H1 (cell line): ENCODE measurements around the gene SAT1. TPM values are rescaled to one million over a fixed set of nuclear protein-coding genes. Genes with fewer than 3 reads are reported as not detected.

Experiments
- CTCF ChIA-PET: fragments of 300-600 bp; sonication (Branson Sonifier 250); formaldehyde crosslinking; loops from one replicate; lab custom pipeline; 2021; ENCODE audit not compliant: partially characterized antibody; lab: Charles Lee
- POLR2A ChIA-PET: fragments of 300-600 bp; sonication (Branson Sonifier 250); formaldehyde crosslinking; loops from one replicate; lab custom pipeline; 2021; ENCODE audit warnings: inconsistent platforms; ENCODE audit not compliant: partially characterized antibody; lab: Charles Lee
- DNase-seq, 2 experiments: peaks; one replicate each; pipeline versions ENCODE4 v3.0.0 to v3.0.0-alpha.2; 2010 to 2022; ENCODE audit warnings: low spot score in 2 of 2, low read depth in 1 of 2, mixed read lengths in 1 of 2
- FAIRE-seq: peaks from 2 replicates; lab custom pipeline; 2011; peaks lifted over from hg19 to GRCh38; lab: Jason Lieb, UNC
- H2AFZ ChIP-seq: 2 replicates; pipeline ENCODE4 v1.8.1; 2012; ENCODE audit warnings: low read length, inconsistent platforms
- H2AK5ac ChIP-seq: 2 replicates; pipeline ENCODE4 v1.6.1; 2013; ENCODE audit warnings: low read depth, low read length
- H2BK120ac ChIP-seq: replicated peaks from 2 replicates; pipeline ENCODE3; 2013; ENCODE audit warnings: low read depth, low read length, inconsistent platforms
- H2BK12ac ChIP-seq: 2 replicates; pipeline ENCODE4 v1.6.1; 2013; ENCODE audit warnings: low read depth, low read length
- H2BK15ac ChIP-seq: 2 replicates; pipeline ENCODE4 v1.6.1; 2013; ENCODE audit warnings: low read length
- H2BK20ac ChIP-seq: 2 replicates; pipeline ENCODE4 v1.6.1; 2013; ENCODE audit warnings: low read length
- H2BK5ac ChIP-seq: 2 replicates; pipeline ENCODE4 v1.6.1; 2013; ENCODE audit warnings: low read depth, low read length
- H3K14ac ChIP-seq: 2 replicates; pipeline ENCODE4 v1.6.1; 2013; ENCODE audit warnings: inconsistent platforms; ENCODE audit not compliant: insufficient read length
- H3K18ac ChIP-seq: 2 replicates; pipeline ENCODE4 v1.6.1; 2013; ENCODE audit warnings: low read length; ENCODE audit errors: extremely low read depth
- H3K23ac ChIP-seq: 2 replicates; pipeline ENCODE4 v1.6.1; 2013; ENCODE audit warnings: inconsistent platforms; ENCODE audit not compliant: insufficient read length
- H3K23me2 ChIP-seq: 2 replicates; pipeline ENCODE4 v1.6.1; 2013; ENCODE audit warnings: low read depth, low read length
- H3K27ac ChIP-seq: 2 replicates; pipeline ENCODE4 v1.6.1; 2011; ENCODE audit warnings: low read depth, low read length, inconsistent platforms
- H3K27me3 ChIP-seq, 4 experiments: replicated peaks in 1 of 4; 1 replicate in 1 of 4; 2 replicates in 3 of 4; pipeline versions ENCODE4 v1.6.1 to v1.8.1; 2011 to 2013; ENCODE audit warnings: low read length in 3 of 4, mild to moderate bottlenecking in 3 of 4, inconsistent platforms in 2 of 4, mixed read lengths in 2 of 4, moderate library complexity in 1 of 4; ENCODE audit not compliant: control insufficient read depth in 3 of 4, insufficient read depth in 3 of 4; ENCODE audit errors: extremely low read depth in 1 of 4
- H3K36me3 ChIP-seq, 4 experiments: 2 replicates each; pipeline versions ENCODE4 v1.6.1 to v1.8.1; 2011 to 2013; ENCODE audit warnings: mild to moderate bottlenecking in 4 of 4, low read length in 3 of 4, moderate library complexity in 2 of 4, control low read depth in 1 of 4, inconsistent platforms in 1 of 4; ENCODE audit not compliant: insufficient read depth in 4 of 4, control insufficient read depth in 2 of 4
- H3K4ac ChIP-seq: replicated peaks from 2 replicates; pipeline ENCODE3; 2013; ENCODE audit warnings: low read length, low read depth, mixed read lengths, inconsistent platforms; ENCODE audit not compliant: insufficient read length
- H3K4me1 ChIP-seq, 4 experiments: replicated peaks in 1 of 4; 1 replicate in 1 of 4; 2 replicates in 3 of 4; pipeline versions ENCODE4 v1.6.1 to v1.8.1; 2011 to 2013; ENCODE audit warnings: low read length in 3 of 4, inconsistent platforms in 2 of 4, mixed read lengths in 1 of 4; ENCODE audit not compliant: insufficient read depth in 4 of 4, control insufficient read depth in 3 of 4
- H3K4me2 ChIP-seq, 2 experiments: 2 replicates each; pipeline versions ENCODE4 v1.6.1 to v1.8.1; 2011 to 2013; ENCODE audit warnings: low read depth in 2 of 2, low read length in 2 of 2, control low read depth in 1 of 2, inconsistent platforms in 1 of 2, mild to moderate bottlenecking in 1 of 2; ENCODE audit not compliant: insufficient read depth in 1 of 2
- H3K4me3 ChIP-seq, 4 experiments: fragments of 200-600, 300-600 bp in 1 of 4; sonication (generic), shearing (Covaris generic), sonication (Bioruptor Twin) in 1 of 4; 2 replicates each; pipeline versions ENCODE4 v1.5.1 to v1.8.1; 2011 to 2016; ENCODE audit warnings: low read length in 4 of 4, low read depth in 3 of 4, control low read depth in 2 of 4, inconsistent platforms in 2 of 4, mild to moderate bottlenecking in 2 of 4, mixed read lengths in 1 of 4, moderate library complexity in 1 of 4; ENCODE audit not compliant: insufficient read depth in 2 of 4; ENCODE audit errors: extremely low read depth in 1 of 4
- H3K56ac ChIP-seq: replicated peaks from 2 replicates; pipeline ENCODE3; 2013; ENCODE audit warnings: low read depth, mild to moderate bottlenecking, mixed read lengths, low read length, inconsistent platforms; ENCODE audit not compliant: insufficient read length
- H3K79me1 ChIP-seq: 2 replicates; pipeline ENCODE4 v1.6.1; 2013; ENCODE audit warnings: low read depth, low read length, control low read depth
- H3K79me2 ChIP-seq, 2 experiments: 2 replicates each; pipeline versions ENCODE4 v1.6.1 to v1.8.1; 2012 to 2013; ENCODE audit warnings: low read length in 2 of 2, mild to moderate bottlenecking in 2 of 2, inconsistent platforms in 1 of 2; ENCODE audit not compliant: insufficient read depth in 2 of 2, control insufficient read depth in 1 of 2
- H3K9ac ChIP-seq, 4 experiments: replicated peaks in 1 of 4; 1 replicate in 1 of 4; 2 replicates in 3 of 4; pipeline versions ENCODE4 v1.6.1 to v1.8.1; 2011 to 2013; ENCODE audit warnings: low read depth in 3 of 4, low read length in 3 of 4, control low read depth in 2 of 4, mild to moderate bottlenecking in 2 of 4, moderate library complexity in 2 of 4, inconsistent platforms in 1 of 4; ENCODE audit errors: extremely low read depth in 1 of 4
- H3K9me3 ChIP-seq, 2 experiments: 2 replicates each; pipeline versions ENCODE4 v1.6.1 to v1.8.1; 2012 to 2013; ENCODE audit warnings: mild to moderate bottlenecking in 2 of 2, moderate library complexity in 2 of 2, control low read depth in 1 of 2, inconsistent platforms in 1 of 2, low read depth in 1 of 2, low read length in 1 of 2, mixed read lengths in 1 of 2; ENCODE audit not compliant: insufficient read depth in 2 of 2
- H4K20me1 ChIP-seq, 2 experiments: replicated peaks in 1 of 2; 2 replicates each; pipeline versions ENCODE3 to v1.8.1; 2011 to 2013; ENCODE audit warnings: inconsistent platforms in 2 of 2, low read length in 2 of 2, mild to moderate bottlenecking in 1 of 2; ENCODE audit not compliant: insufficient read depth in 2 of 2, control insufficient read depth in 1 of 2
- H4K5ac ChIP-seq: 2 replicates; pipeline ENCODE4 v1.6.1; 2013; ENCODE audit warnings: low read length, low read depth, mixed read lengths, inconsistent platforms; ENCODE audit not compliant: insufficient read length
- H4K8ac ChIP-seq: 2 replicates; pipeline ENCODE4 v1.8.0; 2013; ENCODE audit warnings: mild to moderate bottlenecking, moderate library complexity, low read length, inconsistent platforms; ENCODE audit not compliant: insufficient read depth; ENCODE audit errors: extremely low read depth
- H4K91ac ChIP-seq: replicated peaks from 2 replicates; pipeline ENCODE3; 2013; ENCODE audit warnings: low read length, mixed read lengths, inconsistent platforms; ENCODE audit not compliant: insufficient read length
- FOSL1 ChIP-seq: IDR thresholded peaks from 2 replicates; pipeline ENCODE4 v1.6.1; 2011; ENCODE audit warnings: mild to moderate bottlenecking, low read depth, low read length, moderate library complexity; ENCODE audit not compliant: insufficient read depth
- KDM4A ChIP-seq: IDR thresholded peaks from one replicate; pipeline ENCODE4 v1.7.1; 2012; ENCODE audit warnings: low read depth, mild to moderate bottlenecking, moderate library complexity, low read length, inconsistent platforms; ENCODE audit not compliant: severe bottlenecking
- SIN3A ChIP-seq, 2 experiments: IDR thresholded peaks in 1 of 2; conservative IDR thresholded peaks in 1 of 2; 2 replicates each; pipeline ENCODE4 v1.6.1; 2011 to 2012; ENCODE audit warnings: low read length in 2 of 2, improper control_type of control experiment in 1 of 2, low read depth in 1 of 2, mild to moderate bottlenecking in 1 of 2
- SIX5 ChIP-seq: IDR thresholded peaks from 2 replicates; pipeline ENCODE4 v1.6.1; 2011; ENCODE audit warnings: mild to moderate bottlenecking, low read depth, low read length
- SP2 ChIP-seq: IDR thresholded peaks from 2 replicates; pipeline ENCODE4 v1.6.1; 2012; ENCODE audit warnings: mild to moderate bottlenecking, low read length, inconsistent platforms
- WGBS, 2 experiments: shearing (Covaris generic) in 1 of 2; methylation state at CpG; one replicate each; pipeline versions ENCODE4 v1.1.6 to v1.1.7; 2013 to 2015; ENCODE audit warnings: low lambda C conversion rate in 2 of 2, mixed read lengths in 2 of 2, inconsistent platforms in 1 of 2, low coverage in 1 of 2, missing lambda C conversion rate in 1 of 2; ENCODE audit not compliant: insufficient replicate concordance in 2 of 2, insufficient coverage in 1 of 2, insufficient read length in 1 of 2; ENCODE audit errors: extremely low coverage in 1 of 2, missing lambda C conversion rate in 1 of 2; 5-methylcytosine and 5-hydroxymethylcytosine counted together
- polyA plus RNA-seq, 7 experiments: library from polyadenylated mRNA; depleted of rRNA in 3 of 7; stranded (reverse) in 5 of 7; unstranded in 2 of 7; fragments of >200 nt in 5 of 7; fragments of 200-250 nt in 2 of 7; gene quantifications; 1 replicate in 5 of 7; 2 replicates in 1 of 7; 4 replicates in 1 of 7; pipeline versions ENCODE4 v1.2.1 to v1.2.3, GENCODE V29; 2011 to 2013; ENCODE audit warnings: missing spikeins in 2 of 7, mixed read lengths in 2 of 7
- total RNA-seq: library from RNA; stranded (reverse); fragmentation: NEBNext Ultra II Directional; extraction: Animal tissue kit (Norgen Biotek cat#: 25700); gene quantifications from 2 replicates; pipeline ENCODE4 v1.2.1, GENCODE V29; 2021

The SAT1 gene
- total and polyA plus RNA-seq, 2 of the 8 experiments (the other 6 are each of a cell fraction or from before 2014, with no cell fraction given): 29.2 to 36.8 TPM

DNA sequence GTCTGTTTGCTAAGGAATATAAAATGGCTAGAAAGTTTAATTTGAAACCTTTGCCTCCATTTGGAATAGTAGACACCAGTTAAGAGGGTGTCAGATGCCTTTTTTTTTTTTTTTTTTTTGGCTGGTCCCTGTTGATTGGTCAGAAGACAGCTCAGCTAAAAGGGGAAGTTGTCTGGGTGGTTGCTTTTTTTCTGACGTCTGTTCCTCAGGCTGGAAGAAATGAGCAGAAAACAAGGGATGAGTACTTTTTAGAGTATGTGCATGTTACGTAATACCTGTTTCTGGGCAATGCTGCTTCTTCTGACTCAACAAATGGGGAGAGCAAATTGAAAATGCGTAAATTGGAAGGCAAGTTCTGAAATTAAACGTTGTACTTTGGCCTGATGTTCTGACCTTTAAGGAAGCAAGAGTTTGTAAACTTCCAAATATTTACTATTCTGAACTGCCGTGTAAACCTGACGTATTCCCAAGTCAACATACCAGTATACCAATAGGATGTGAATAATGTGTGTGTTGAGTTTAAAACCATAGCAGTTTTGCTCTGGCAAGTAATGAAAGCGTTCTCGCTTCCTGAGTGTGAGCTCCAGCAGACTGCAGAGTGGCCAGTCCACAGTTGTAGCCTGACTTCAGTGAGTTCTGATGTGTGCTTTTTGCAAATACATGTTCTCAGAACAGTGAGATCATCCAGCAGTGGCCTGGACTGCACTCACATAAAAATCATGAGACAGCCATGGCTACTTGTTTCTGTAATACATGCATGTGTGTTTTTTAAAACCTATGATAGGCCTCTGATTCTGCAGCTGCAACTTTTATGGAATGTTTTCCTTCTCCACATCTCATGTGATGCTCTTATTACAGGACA is 1.7 kb downstream of the SAT1 start:
- Histone ChIP-seq H3K9me3 (no peaks in the 10 kb centered on the region), H3K4me3 (no peak overlapping the region), H3K79me2 (no peaks in the 10 kb centered on the region), H3K56ac (no peak overlapping the region), H3K18ac (no peak overlapping the region), H4K20me1 (no peaks in the 10 kb centered on the region), H2BK12ac (no peak overlapping the region), H2AFZ (no peak overlapping the region), H3K4ac (no peak overlapping the region), H2BK5ac (no peak overlapping the region), H2BK120ac (no peak overlapping the region), H2BK15ac (no peak overlapping the region), H3K4me2 (peak overlapping the region in 1 of 2 experiments; percentile 77; a peak in 1 of 4 replicates), H3K27ac (no peak overlapping the region), H3K23ac (no peak overlapping the region), H3K4me1 (no peaks in the 10 kb centered on the region), H4K8ac (no peak overlapping the region), H4K91ac (no peak overlapping the region), H3K79me1 (no peaks in the 10 kb centered on the region), H3K9ac (no peak overlapping the region), H3K27me3 (no peaks in the 10 kb centered on the region), H3K23me2 (peaks cover 3% of the 10 kb centered on the region; the same call in 1 of the 2 replicates), H3K14ac (no peak overlapping the region), H4K5ac (no peak overlapping the region), H2BK20ac (no peak overlapping the region), H3K36me3 (peaks cover 0 to 8% (median 0%) of the 10 kb centered on the region in 4 experiments; a peak in 1 of 8 replicates), H2AK5ac (no peak overlapping the region)
- POLR2A ChIA-PET: interaction anchor here (0.7 kb wide), 1 partner anchor 10 kb away, joined by 3 read pairs; no protein-coding TSS in a partner anchor
- FAIRE-seq (no peak), DNase-seq (no peak)
- CTCF ChIA-PET: interaction anchor here (0.6 to 3.6 kb wide), 3 partner anchors 10 to 131 kb away, joined by 3 to 20 read pairs (median 4); no protein-coding TSS in a partner anchor
- 92% methylated on average over 8 of the region's 8 CpGs; no CpG with 5 or more reads in 1 of the 2 experiments for WGBS, 2 experiments
- TF ChIP-seq SP2 (no peak), KDM4A (no peak), SIN3A (conservative IDR thresholded peaks at IDR 0.05 in 1 of 2, IDR thresholded peaks at IDR 0.05 in 1 of 2; ENCODE audit: low read depth in 1 of 2, low read length in 2 of 2) (no peak), SIX5 (no peak), FOSL1 (no peak)
